GM19324 (cell line): Measurements from ENCODE around the gene DPP10.
"Not testable (repeated sequence)": the region's sequence is repeated elsewhere in the genome, so short reads cannot be mapped to it uniquely, and the experiment has no call there.

Source experiments
- ATAC-seq: cut with Tn5 transposase; IDR thresholded peaks from one replicate; pipeline ENCODE4 v1.9.1; 2021; ENCODE audit warnings: mild to moderate bottlenecking, moderate library complexity; ENCODE audit not compliant: unreplicated experiment, low FRiP score

The DPP10 gene

DNA sequence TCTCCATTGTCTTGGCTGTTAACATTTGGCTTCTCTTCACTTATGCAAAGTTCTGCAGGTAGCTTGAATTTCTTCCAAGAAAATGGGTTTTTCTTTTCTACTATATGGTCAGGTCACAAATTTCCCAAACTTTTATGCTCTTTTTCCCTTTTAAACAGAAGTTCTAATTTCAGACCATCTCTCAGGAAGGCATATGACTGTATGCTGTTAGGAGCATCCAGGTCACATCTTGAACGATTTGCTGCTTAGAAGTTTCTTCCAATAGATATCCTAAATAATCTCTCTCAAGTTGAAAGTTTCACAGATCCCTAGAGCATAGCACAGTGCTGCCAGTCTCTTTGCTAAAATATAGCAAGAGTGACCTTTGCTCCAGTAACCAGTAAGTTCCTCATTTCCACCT lies 932.5 kb downstream of the DPP10 start:
- ATAC-seq, result no peak

DNA sequence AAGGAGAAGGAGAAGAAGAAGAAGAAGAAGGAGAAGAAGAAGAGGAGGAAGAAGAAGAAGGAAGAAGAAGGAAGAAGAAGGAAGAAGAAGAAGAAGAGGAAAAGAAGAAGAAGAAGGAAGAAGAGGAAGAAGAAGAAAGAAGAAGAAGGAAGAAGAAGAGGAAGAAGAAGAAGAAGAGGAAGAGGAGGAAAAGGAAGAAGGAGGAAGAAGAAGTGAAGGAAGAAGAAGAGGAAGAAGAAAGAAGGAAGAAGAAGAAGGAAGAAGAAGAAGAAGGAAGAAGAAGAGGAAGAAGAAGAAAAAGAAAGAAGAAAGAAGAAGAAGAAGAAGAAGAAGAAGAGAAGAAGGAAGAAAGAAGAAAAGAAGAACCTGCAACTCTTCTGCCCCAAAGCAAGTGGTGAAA lies 942.0 kb downstream of the DPP10 start:
- no peak for ATAC-seq

DNA sequence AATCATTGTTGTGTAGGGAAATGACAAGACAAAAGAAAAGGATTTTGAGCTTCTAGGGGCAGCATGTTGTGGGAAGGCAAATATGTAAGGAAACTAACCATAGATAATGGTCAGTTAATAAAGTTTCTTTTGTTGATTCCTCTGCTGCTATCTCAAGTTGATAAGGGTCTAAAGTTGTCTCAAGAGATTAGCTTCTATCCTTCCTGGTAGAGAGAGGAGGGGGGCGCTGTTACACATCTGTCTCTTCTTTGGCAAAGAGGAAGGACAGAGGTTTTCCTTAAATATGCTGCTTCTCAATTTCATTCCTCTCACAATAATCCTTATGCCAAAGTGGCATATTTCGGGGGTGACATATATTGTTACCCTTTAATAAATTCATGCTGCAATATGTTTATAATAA lies 944.0 kb downstream of the DPP10 start:
- no peak for ATAC-seq

DNA sequence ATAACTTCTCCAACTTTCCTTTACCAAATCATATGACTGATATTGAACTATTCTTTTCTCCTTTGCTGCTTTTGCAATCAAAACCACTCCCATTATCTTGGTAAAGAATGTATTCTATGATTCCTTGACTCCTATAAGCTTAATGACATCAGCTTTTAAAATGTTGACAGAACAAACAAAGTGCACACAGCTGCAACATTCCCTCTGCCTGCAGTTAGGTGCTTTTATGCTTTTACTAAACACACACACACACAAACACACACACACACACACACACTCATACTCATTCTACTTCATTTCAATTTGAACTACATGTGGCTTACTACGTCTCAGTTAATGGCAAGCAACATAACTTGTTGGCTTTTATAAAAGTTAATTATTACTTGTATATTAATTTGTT lies 946.6 kb downstream of the DPP10 start:
- ATAC-seq, result no peak

DNA sequence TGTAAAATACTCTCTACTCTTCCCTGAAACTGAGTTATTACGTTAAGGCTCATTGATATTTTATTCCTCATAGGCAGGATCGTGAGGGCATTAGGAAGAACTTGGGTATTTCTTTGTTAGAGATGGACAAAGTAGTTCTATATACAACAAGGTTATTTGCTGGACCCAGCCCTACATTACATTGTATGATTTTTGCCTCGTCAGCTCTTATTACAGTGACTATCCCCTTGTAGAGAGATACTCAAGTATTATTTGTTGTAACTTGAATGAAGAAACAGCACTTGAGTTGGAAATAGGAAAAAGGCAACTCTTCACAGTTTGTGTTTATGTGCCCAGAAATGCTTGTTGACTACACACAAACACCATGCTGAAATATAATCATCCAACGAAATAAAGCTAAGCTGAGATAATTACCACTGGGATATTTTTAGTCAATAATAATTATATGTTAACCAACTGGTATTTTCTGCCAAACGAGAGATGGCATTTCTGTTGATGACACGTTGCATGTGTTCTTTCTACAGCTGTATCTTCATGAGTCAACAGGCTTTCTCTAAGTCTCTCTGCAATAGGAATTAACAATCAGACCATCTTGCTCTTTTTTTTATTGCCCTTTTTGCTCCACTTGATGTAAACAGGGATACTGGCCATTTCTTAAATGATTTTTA lies 947.6 kb downstream of the DPP10 start:
- ATAC-seq, result no peak

DNA sequence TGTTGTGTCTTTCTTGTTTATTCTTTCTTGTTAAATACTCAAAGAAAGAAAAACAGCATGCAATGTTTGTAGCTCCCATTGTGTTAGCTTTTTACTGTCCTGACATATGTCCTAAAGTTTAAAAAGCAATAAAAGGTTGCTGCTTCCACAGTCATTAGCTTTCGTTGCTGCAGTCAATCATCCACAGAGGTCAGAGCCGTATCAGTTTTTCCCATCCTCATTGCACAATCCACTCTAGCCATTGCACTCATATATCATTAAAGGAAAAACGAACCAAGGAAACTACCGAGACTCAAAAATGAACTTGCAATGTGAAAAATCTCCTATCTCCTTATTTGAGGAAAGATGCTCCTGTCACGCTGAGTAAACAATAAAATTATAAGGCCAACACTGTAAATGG lies 954.1 kb downstream of the DPP10 start:
- no peak for ATAC-seq

DNA sequence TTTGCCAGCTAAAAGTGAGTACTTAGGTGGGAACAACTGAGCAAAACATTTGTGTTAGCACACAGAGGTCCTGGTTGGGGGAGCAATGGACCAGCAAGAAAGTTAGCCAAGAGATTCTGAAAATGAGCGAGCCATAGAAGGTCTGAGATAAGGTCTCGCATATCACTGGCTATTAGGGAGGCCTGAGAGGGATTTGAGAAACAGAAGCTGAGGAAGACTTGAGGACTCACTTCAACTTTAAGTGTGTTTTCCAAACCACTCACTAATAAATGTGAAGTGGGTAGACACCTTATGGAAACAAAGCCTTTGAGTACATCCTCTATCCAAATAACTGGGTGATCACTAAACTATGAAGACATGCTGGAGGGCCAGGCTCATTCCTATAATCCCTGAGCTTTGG lies 958.5 kb downstream of the DPP10 start:
- ATAC-seq, result no peak

DNA sequence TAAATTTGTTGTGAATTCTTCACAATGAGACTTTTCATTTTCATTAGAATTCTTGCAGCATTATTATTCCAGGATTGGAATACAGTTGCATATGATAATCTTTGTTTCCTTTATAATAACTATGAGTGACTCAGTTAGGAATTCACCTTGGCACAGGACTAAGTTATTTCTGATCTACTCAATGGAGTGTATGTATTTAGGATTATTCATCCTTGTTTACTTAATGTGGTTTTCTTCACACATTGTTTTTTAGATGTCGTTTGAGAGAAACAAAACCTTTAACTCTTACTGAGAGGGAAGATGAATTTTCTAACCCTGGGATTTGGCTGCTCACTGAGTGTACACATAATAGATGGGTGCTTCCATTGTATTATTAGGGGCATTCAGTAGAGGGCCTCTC lies 970.1 kb downstream of the DPP10 start:
- no peak for ATAC-seq

DNA sequence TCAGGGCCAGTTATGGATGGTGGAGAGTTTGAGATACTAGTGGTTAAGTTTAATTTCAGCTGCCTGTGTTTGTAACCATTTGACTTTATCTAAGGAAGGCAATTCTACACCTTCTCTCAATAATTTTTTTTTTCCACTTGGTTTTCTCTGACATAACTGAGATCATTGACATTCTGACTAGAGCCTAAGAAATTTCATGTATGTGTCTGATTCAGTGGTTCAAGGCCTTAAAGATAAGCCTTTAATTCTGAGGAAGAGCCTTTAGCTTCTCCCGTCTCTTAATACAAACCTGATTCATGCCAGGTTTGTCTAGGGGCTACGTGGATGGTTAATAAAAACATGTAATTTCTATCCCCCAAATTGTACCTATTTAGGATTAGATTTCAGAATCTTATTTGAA lies 971.4 kb downstream of the DPP10 start:
- no peak for ATAC-seq

DNA sequence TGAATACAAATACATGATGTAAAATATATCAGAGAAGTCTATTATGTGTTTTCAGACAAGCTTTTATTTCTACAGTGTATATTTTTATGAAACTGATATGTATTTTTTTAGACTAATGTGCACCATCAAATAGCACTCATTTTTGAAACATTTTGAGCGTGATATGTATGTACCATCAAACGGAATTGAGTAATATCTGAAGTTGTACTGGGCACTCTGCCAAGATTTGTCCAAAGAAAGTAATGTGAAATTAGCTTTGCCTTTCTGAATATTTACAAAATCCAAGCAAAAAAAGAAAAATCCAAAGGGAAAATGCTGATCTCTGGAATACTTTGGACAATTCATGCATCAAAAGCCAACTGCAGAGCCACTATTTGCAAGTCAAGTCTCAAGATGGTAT lies 972.0 kb downstream of the DPP10 start:
- ATAC-seq, result no peak

DNA sequence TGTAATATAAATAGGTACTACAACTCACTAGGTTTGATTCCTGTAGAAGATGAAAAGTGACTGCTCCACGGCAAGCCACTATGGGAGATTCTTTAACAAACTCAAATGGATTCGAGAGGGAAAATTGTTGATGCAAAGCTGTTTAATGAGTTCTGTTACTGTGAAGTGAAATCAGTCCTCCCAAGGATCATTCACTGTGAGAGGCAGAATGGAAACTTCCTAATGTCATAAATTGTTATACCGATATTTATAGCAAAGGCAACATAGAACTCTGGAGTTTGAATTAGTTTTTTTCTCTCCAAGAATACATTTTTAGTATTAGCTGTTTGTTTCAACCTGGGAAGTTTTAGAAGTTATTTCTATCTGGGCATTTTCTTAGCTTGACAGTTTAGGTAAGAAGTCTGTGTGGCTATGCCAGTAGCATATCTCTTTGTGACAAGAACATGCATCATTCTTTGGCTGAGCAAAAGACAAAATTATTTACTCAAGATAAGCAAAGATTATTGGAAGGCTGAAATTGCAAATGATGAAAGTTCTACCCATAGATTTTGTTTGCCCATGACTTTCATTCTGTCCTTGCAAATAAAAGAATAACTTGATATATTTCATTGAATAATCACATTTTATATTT lies 979.7 kb downstream of the DPP10 start:
- no peak for ATAC-seq

DNA sequence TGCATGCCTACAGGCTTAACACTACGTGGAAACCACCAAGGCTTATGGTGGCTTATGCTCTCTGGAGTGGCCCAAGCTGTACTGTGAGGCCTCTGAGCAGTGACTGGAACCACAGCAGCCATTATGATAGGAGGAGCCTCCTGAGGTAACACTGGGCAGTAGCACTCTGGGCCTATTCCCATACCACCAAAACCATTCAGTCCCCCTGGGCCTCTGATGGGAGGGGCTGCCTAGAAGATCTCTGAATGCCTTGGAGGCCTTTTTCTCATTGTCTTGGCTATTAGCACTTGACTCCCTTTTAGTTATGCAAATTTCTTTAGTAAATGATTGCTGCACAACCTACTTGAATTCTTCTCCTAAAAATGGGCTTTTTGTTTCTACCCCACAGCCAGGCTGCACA lies 985.0 kb downstream of the DPP10 start:
- ATAC-seq, result no peak

DNA sequence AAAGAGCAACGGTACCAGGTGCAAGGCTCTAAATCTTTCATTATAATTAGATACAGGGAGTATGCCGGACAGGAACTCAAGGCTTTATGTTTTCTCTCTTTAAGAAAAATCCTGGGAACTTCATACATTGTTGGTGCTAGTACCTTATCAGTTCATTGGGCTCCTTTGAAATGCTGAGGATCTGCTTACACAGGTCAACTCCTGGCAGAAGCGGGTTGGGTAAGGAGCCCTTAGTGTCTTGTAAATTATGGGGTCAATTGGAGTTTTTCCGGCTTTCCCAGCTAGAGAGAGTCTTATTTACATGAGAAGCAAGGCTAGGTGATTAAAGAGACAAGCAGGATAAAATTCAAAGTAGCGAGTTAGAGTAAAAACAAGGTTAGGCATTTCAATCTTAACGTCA lies 998.3 kb downstream of the DPP10 start:
- ATAC-seq, result not testable (repeated sequence)

DNA sequence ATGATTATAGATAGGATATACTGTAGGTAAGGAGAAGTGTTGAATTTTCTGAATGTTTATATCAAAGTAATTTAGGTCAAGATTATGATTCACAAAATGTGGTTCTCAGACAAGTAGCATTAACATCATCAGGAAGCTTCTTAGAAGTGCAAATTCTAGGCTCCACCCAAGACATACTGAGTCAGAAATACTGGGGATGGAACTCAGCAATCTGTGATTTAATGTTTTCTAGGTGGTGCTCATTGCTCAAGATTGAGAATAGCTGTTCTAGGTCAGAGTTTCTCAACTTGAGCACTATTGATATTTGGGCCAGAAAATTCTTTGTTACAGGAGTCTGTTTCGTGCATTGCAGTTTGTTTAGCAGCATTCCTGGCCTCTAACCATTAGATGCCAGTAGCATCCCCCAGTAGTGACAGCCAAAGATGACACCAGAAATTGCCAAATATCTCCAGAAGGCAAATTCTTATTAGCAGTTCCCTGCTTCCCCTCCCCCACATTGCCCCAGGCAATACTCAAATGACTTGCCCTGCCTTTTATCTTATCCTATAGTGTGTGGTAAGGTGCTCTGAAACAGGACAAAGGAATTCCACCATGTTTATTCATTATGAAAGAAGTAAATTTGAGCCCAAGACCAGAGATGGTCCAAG lies 1001.2 kb downstream of the DPP10 start:
- ATAC-seq, result no peak

DNA sequence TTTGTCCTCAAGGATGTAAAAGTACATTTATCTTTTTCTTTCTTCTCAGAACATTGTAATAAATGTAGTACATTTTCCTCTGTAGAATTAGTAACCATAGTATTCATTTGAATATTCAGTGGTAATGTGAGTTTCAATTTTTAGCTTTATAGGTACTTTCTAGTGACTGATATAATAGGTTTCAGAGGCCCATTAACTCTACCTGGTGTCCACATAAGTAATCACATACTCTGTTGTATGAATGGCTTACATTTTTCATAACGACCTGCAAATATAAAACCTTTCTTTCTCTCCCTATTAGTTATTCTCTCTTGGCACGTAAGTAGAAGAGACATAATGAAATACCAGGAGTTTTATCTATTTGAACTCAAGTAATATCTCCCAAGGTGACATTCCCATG lies 1017.6 kb downstream of the DPP10 start:
- ATAC-seq, result no peak

DNA sequence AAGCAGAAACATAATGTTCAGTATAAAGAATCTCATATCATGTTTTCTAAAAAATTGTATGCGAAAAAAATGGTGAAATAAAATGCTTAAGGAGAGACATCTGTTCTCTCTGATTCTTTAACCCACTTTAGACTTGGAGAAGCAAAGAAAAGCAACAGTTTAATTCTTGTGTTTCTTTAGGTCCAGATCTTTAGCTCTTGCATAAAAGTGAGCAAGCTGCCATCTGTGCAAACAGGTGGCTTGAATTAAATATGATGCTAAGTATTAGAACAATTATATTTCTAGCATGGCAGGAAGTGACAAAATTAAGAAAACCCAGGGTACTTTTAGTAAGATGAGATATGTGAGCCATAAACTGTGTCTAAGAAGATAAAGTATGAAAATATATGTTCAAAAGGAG lies 1038.3 kb downstream of the DPP10 start:
- no peak for ATAC-seq

DNA sequence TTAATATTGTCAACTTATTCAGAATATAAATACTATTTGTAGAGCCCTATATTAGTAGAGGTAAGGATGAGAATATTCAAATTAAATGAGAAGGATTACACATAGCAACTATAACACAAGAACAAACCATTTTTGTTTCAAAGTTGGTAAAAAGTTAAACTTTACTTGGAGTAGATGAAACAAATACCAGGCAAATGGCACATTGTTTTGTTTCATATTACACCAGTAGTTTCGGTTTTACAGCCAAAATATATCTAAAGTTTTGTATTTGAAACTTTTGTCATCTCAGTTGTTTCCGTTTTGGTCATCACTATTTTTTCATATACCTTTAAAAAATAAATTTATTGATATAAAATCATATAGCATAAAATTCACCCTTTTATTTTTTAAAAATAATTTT lies 1039.4 kb downstream of the DPP10 start:
- no peak for ATAC-seq

DNA sequence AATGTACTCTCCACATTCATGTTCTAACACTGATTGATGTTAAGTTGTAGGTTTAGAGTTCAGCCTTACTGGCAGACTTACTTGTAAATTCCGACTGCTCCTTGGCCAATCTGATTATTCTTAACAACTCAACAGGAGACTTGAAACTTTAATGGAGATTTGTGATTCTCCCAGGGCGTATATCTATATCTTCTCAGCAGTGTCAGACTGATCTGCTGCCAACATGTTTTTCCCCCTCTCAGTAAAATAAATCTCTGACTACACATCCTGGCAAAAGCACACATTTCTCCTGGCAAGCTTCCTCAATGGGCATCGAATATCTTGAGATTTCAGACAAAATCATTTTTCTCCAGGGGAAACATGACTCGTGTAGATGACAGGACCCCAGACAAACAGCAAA lies 1041.2 kb downstream of the DPP10 start:
- no peak for ATAC-seq

DNA sequence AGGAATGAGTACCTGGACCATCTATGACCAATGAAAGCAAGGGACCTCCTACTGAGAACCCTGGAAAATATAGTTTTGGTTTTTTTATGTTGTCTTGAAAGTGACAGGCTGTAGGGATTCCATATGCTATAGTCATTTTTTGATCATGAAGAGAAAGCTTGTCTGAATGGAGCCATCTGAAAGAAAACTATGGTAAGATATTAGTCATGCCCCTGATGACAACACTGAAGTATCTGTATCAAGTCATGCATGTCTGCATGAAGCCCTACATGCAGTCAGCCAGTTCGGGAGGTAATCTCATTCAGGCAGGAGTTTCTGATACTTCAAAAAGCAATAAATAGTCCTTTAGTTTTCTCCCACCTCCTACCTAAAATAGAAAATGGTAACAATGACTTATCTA lies 1042.0 kb downstream of the DPP10 start:
- no peak for ATAC-seq

DNA sequence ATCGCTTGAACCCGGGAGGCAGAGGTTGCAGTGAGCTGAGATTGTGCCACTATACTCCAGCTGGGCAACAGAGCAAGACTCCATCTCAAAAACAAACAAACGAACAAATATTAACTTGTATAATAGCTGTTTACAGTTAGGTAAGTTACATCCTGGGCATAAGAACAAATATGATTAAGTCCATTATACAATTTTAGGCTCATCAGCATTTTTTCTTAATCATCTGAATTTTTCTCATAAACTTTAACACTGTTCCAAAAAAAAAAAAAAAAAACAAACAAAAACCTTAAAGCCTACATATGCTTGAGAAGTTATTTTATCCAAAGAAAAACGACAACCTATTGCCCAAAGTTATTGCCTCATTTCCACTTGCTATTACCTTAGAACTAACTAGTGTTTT lies 1042.5 kb downstream of the DPP10 start:
- ATAC-seq, result no peak

DNA sequence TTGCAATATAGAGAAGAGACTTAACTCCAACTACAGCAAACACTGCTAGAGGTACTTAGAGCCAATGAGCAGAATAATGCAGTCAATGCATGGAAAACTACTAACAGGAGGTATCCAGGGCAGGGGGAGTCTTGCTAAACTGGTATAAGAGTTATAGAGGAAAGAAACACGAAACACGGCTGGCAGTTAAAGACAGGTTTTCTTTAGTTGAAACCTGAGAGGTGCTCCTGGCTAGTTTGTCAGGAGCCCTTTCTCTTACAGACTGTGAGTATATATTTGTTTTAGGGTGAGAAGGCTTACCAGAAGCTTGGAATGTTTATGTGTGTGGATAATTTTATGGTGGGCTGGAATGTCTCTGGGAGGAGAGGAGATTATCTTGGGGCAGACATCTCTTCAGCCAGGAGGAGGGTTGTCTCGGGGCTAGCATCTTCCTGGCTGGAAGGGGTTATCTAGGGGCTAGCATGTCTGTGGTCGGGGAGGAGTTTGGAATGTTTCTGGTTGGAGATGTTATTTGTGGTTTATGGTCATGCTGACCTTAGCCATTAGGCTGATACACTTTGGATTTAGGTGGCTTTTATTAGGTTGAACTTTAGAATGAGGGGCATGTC lies 1048.8 kb downstream of the DPP10 start:
- no peak for ATAC-seq

DNA sequence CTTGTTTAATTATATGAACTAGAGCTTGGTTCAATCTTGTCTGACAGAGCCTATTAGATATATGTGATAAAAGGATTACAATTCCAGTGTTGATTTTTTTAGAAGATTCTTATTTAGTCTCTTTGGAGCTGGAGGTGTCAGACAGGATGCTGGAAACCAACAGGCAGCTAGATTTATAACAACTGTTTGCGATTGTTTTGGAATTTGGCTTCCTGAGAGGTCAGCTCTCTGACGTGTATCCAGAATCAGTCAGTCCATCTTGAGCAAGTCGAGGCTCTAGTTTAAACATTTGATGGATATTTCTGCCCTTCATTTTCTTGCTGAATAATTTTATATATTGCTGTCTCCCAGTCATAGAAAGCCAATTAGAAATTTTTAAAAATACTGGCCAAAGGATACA lies 1062.9 kb downstream of the DPP10 start:
- ATAC-seq, result no peak
